ENCODE measurements around the gene HES5. TPM values are rescaled to one million over a fixed set of nuclear protein-coding genes. Genes with fewer than 3 reads are reported as not detected.

Gene HES5
- total and polyA plus RNA-seq, 10 of the 15 experiments (the other 5 are each of a cell fraction or from before 2014, with no cell fraction given) = 0.12 to 0.15 TPM; not detected in 8

GRCh38 chr1:2547210-2548067 is 17.4 kb upstream of the HES5 start (continued):
- TF ChIP-seq ZBTB40 (IDR thresholded peaks at IDR 0.05; ENCODE audit: borderline replicate concordance) (no peak), KDM1A (IDR thresholded peaks at IDR 0.05; ENCODE audit: borderline replicate concordance) (no peak), RELB (IDR thresholded peaks at IDR 0.05; ENCODE audit: low read depth) (no peak), ZNF217 (IDR thresholded peaks at IDR 0.05) (no peak), LARP7 (IDR thresholded peaks at IDR 0.05) (0 out of 2 replicates have a peak, but pooled peaks have one; percentile 26), ELK1 (IDR thresholded peaks at IDR 0.05; ENCODE audit: low read depth, low read length) (no peak; the same call in 1 of the 2 replicates), RBBP5 (conservative IDR thresholded peaks at IDR 0.05) (no peak), NBN (IDR thresholded peaks at IDR 0.05) (no peak), EGR1 (IDR thresholded peaks at IDR 0.05; ENCODE audit: borderline replicate concordance in 1 of 2, low read depth in 2 of 2, low read length in 2 of 2) (peak in 1 of 2 experiments; percentile 19; a peak in 1 of 3 replicates), SMAD1 (IDR thresholded peaks at IDR 0.05; ENCODE audit: low read depth, partially characterized antibody) (no peak), ATF2 (IDR thresholded peaks at IDR 0.05; ENCODE audit: low read length) (no peak), TAF1 (IDR thresholded peaks at IDR 0.05; ENCODE audit: borderline replicate concordance, low read depth, low read length) (peak; percentile 72), HDAC6 (IDR thresholded peaks at IDR 0.05; ENCODE audit: unreplicated experiment) (peak; percentile 62), PAX8 (IDR thresholded peaks at IDR 0.05) (no peak), CHD2 (IDR thresholded peaks at IDR 0.05; ENCODE audit: borderline replicate concordance, low read depth, low read length) (peak; percentile 57), SUPT20H (IDR thresholded peaks at IDR 0.05; ENCODE audit: borderline replicate concordance, control insufficient read depth, low read depth, low read length) (no peak), ZBTB33 (IDR thresholded peaks at IDR 0.05) (no peak), SIN3A (IDR thresholded peaks at IDR 0.05; ENCODE audit: low read depth, low read length) (no peak)
